Panc1 (cell line): Measurements from ENCODE around the gene FBXO31. TPM values are rescaled to one million over a fixed set of nuclear protein-coding genes. Genes with fewer than 3 reads are reported as not detected.
A peak's percentile ranks its signal among the peaks of the same experiment; 100 is the strongest.

Source experiments
- ATAC-seq: fragments of 200-7000 bp; cut with Tn5 transposase; 2 replicates; pipeline ENCODE4 v1.9.1; 2020; ENCODE audit warnings: mild to moderate bottlenecking, moderate library complexity
- Bru-seq: library from RNA; stranded (reverse); fragments of 400-500 nt; gene quantifications from one replicate; lab custom pipeline; 2021; lab: Mats Ljungman, UMichigan
- BruChase-seq, 2 experiments: library from RNA; stranded (reverse); fragments of 400-500 nt; gene quantifications; one replicate each; lab custom pipeline; 2021; lab: Mats Ljungman, UMichigan
- BruUV-seq: library from RNA; stranded (reverse); fragments of 400-500 nt; replicated peaks from 2 replicates; lab custom pipeline; 2021; lab: Mats Ljungman, UMichigan
- CTCF ChIA-PET: fragments of 300-600 bp; sonication (Branson Sonifier 250); formaldehyde crosslinking; loops from one replicate; lab custom pipeline; 2022; ENCODE audit warnings: antibody characterized with exemption; lab: Charles Lee
- POLR2A ChIA-PET: fragments of 300-600 bp; sonication (Branson Sonifier 250); formaldehyde crosslinking; loops from one replicate; lab custom pipeline; 2022; ENCODE audit warnings: antibody characterized with exemption; lab: Charles Lee
- DNase-seq: peaks from one replicate; pipeline ENCODE4 v3.0.0-alpha.2; 2010; ENCODE audit warnings: low read depth, low spot score
- H3K27ac ChIP-seq: 2 replicates; pipeline ENCODE4 v1.5.1; 2011; ENCODE audit warnings: mild to moderate bottlenecking, low read length, inconsistent platforms
- H3K27me3 ChIP-seq: fragments of 200-500 bp; sonication (Bioruptor generic); 2 replicates; pipeline ENCODE4 v1.6.0; 2014; ENCODE audit warnings: low read length, inconsistent platforms; ENCODE audit not compliant: control insufficient read depth, insufficient read depth
- H3K36me3 ChIP-seq: fragments of 200-500 bp; sonication (Bioruptor generic); 2 replicates; pipeline ENCODE4 v1.5.1; 2014; ENCODE audit warnings: inconsistent platforms, mild to moderate bottlenecking, low read length, moderate library complexity; ENCODE audit not compliant: control insufficient read depth, insufficient read depth
- H3K4me1 ChIP-seq: 2 replicates; pipeline ENCODE4 v1.5.1; 2011; ENCODE audit warnings: inconsistent platforms, mild to moderate bottlenecking, low read length, moderate library complexity; ENCODE audit not compliant: control insufficient read depth, insufficient read depth
- H3K4me3 ChIP-seq, 2 experiments: 2 replicates each; pipeline ENCODE4 v1.5.1; 2011 to 2012; ENCODE audit warnings: low read depth in 2 of 2, low read length in 2 of 2, mild to moderate bottlenecking in 2 of 2, inconsistent platforms in 1 of 2, moderate library complexity in 1 of 2
- H3K9me3 ChIP-seq: fragments of 200-500 bp; sonication (Bioruptor generic); 2 replicates; pipeline ENCODE4 v1.5.1; 2014; ENCODE audit warnings: low read depth, mild to moderate bottlenecking, inconsistent platforms, low read length, moderate library complexity; ENCODE audit not compliant: control insufficient read depth, insufficient read depth
- POLR2AphosphoS5 ChIP-seq: IDR thresholded peaks from 2 replicates; pipeline ENCODE4 v1.6.1; 2012; ENCODE audit warnings: mild to moderate bottlenecking, low read depth, low read length, moderate library complexity
- SIN3A ChIP-seq: IDR thresholded peaks from 2 replicates; pipeline ENCODE4 v1.6.1; 2012; ENCODE audit warnings: low read depth, mild to moderate bottlenecking, low read length, moderate library complexity, borderline replicate concordance; ENCODE audit not compliant: insufficient read depth
- TCF7L2 ChIP-seq: IDR thresholded peaks from 2 replicates; pipeline ENCODE4 v1.6.1; 2011; ENCODE audit warnings: mild to moderate bottlenecking, low read depth, low read length, inconsistent platforms
- in situ Hi-C: cut with HindIII; loops from 2 replicates; pipeline ENCODE4 v1.10.0; 2016; ENCODE audit warnings: low sequenced_read_pairs, low pct_unique_long_range_greater_than_20kb
- intact Hi-C: fragments of 100-400 bp; cut with micrococcal nuclease; formaldehyde crosslinking; loops from one replicate; pipeline ENCODE4 v1.10.0; 2022; ENCODE audit not compliant: unreplicated experiment
- long read RNA-seq: library from polyadenylated mRNA; unstranded; transcript quantifications from one replicate; pipeline ENCODE4 v2.0.0, GENCODE V29; 2021; ENCODE audit not compliant: unreplicated experiment
- polyA plus RNA-seq: library from polyadenylated mRNA; unstranded; fragments of >200 nt; gene quantifications from one replicate; pipeline ENCODE4 v1.2.1, GENCODE V29; 2012; ENCODE audit warnings: missing spikeins; ENCODE audit not compliant: insufficient read length
- total RNA-seq: library from RNA; stranded (reverse); gene quantifications from one replicate; pipeline ENCODE4 v1.2.1, GENCODE V29; 2021; ENCODE audit not compliant: unreplicated experiment
- TF ChIP-seq, protein P1 (sequence below), 2 experiments: IDR thresholded peaks; 2 replicates each; pipeline ENCODE4 v1.6.1; 2011 to 2012; ENCODE audit warnings: low read depth in 2 of 2, control low read depth in 1 of 2, low read length in 1 of 2, mild to moderate bottlenecking in 1 of 2, moderate library complexity in 1 of 2; ENCODE audit not compliant: insufficient read depth in 1 of 2
- TF ChIP-seq, protein P2 (sequence below): fragments of 450-650 bp; IDR thresholded peaks from 2 replicates; pipeline ENCODE4 v1.5.1; 2017; ENCODE audit warnings: mild to moderate bottlenecking

The FBXO31 gene
- 22.4 TPM for total RNA-seq
- polyA plus RNA-seq: 17.6 TPM
- Bru-seq, nascent RNA: percentile 57 among the genes with signal in this experiment
- BruChase-seq, experiment 1, labeled RNA remaining after a 2-hour chase: percentile 61 among the genes with signal in this experiment
- BruChase-seq, experiment 2, labeled RNA remaining after a 6-hour chase: percentile 63 among the genes with signal in this experiment
- long read RNA-seq, full-length matches to known transcripts: 8 of 23 reads
- long read RNA-seq, partial matches to known transcripts: 11 of 23 reads
- long read RNA-seq, other reads (novel, unspliced or antisense): 4 of 23 reads

DNA sequence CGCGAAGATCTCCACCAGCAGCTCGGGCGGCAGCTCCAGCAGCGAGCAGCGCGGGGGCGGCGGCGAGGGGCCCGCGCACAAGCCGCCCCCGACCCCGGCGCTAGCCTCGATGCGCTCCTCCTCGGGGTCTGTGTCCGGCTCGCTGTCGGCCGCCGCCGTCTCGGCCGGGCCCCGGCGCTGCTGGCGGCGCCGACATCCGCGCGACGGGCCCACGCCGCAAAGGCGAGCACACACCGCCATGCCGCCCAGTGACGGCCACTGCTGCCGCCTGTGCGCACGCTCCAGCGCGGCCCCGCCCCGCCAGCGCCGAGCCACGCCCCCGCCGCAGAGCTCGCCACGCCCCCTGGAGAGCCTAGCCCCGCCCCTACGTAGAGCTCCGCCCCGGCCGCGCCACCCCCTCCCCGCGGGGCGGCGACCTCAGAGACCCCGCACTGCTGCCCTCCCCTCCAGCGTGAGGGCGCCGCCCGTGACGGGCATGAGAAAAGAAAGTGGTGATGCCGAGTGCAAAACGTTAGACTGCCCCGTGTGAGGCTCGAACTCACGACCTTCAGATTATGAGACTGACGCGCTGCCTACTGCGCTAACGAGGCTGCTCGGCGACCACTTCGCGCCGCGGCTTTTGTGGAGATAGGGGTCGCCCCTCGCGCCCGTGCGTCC lies at the start of gene FBXO31:
Gene FBXO31, minus strand, starts transcription at position 272 of the 657 bp plus-strand sequence. Its CDS starts 32 bp downstream, at position 240.
- peak; percentile 84 for ATAC-seq
- BruUV-seq: no TSS peak
- in situ Hi-C loops: no loop called here

GRCh38 chr16:87432330-87432915 lies 48.8 kb upstream of the FBXO31 start:
- no peaks in the 10 kb centered on the region for H3K27me3 ChIP-seq
- intact Hi-C loops (no loop called here), in situ Hi-C loops (no loop called here)
- H3K9me3 ChIP-seq: no peaks in the 10 kb centered on the region
- no peak overlapping the region for H3K27ac ChIP-seq
- ATAC-seq (no peak), DNase-seq (no peak)
- POLR2A ChIA-PET: no interaction called here
- CTCF ChIA-PET: no interaction called here
- peaks cover 2% of the 10 kb centered on the region; the same call in 1 of the 2 replicates for H3K36me3 ChIP-seq
- TF ChIP-seq, protein P1, sequence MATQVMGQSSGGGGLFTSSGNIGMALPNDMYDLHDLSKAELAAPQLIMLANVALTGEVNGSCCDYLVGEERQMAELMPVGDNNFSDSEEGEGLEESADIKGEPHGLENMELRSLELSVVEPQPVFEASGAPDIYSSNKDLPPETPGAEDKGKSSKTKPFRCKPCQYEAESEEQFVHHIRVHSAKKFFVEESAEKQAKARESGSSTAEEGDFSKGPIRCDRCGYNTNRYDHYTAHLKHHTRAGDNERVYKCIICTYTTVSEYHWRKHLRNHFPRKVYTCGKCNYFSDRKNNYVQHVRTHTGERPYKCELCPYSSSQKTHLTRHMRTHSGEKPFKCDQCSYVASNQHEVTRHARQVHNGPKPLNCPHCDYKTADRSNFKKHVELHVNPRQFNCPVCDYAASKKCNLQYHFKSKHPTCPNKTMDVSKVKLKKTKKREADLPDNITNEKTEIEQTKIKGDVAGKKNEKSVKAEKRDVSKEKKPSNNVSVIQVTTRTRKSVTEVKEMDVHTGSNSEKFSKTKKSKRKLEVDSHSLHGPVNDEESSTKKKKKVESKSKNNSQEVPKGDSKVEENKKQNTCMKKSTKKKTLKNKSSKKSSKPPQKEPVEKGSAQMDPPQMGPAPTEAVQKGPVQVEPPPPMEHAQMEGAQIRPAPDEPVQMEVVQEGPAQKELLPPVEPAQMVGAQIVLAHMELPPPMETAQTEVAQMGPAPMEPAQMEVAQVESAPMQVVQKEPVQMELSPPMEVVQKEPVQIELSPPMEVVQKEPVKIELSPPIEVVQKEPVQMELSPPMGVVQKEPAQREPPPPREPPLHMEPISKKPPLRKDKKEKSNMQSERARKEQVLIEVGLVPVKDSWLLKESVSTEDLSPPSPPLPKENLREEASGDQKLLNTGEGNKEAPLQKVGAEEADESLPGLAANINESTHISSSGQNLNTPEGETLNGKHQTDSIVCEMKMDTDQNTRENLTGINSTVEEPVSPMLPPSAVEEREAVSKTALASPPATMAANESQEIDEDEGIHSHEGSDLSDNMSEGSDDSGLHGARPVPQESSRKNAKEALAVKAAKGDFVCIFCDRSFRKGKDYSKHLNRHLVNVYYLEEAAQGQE (IDR thresholded peaks at IDR 0.05; ENCODE audit: insufficient read depth in 1 of 2, low read depth in 2 of 2, low read length in 1 of 2): no peak
- TF ChIP-seq, protein P2, sequence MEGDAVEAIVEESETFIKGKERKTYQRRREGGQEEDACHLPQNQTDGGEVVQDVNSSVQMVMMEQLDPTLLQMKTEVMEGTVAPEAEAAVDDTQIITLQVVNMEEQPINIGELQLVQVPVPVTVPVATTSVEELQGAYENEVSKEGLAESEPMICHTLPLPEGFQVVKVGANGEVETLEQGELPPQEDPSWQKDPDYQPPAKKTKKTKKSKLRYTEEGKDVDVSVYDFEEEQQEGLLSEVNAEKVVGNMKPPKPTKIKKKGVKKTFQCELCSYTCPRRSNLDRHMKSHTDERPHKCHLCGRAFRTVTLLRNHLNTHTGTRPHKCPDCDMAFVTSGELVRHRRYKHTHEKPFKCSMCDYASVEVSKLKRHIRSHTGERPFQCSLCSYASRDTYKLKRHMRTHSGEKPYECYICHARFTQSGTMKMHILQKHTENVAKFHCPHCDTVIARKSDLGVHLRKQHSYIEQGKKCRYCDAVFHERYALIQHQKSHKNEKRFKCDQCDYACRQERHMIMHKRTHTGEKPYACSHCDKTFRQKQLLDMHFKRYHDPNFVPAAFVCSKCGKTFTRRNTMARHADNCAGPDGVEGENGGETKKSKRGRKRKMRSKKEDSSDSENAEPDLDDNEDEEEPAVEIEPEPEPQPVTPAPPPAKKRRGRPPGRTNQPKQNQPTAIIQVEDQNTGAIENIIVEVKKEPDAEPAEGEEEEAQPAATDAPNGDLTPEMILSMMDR: no peak
- TF ChIP-seq TCF7L2: no peak
- TF ChIP-seq SIN3A: no peak
- TF ChIP-seq POLR2AphosphoS5: no peak
- no peaks in the 10 kb centered on the region for H3K4me1 ChIP-seq
- BruUV-seq: no TSS peak
- H3K4me3 ChIP-seq: no peak overlapping the region

More for the DNA sequence above, at the start of gene FBXO31:
- no peak for TF ChIP-seq SIN3A
- TF ChIP-seq TCF7L2: peak; percentile 25; the same call in 1 of the 2 replicates
- TF ChIP-seq POLR2AphosphoS5: peak; percentile 53
- intact Hi-C loops: no loop called here
- peak; percentile 78 for DNase-seq
- peak within 1 kb of the TSS; percentile 60 to 70 for H3K4me3 ChIP-seq
- ChIA-PET CTCF (interaction anchor here (0.6 kb wide), 1 partner anchor 312 kb away, joined by 4 read pairs; no protein-coding TSS in a partner anchor), POLR2A (interaction anchor here (0.6 to 0.8 kb wide), 2 partner anchors 9 to 11 kb away, joined by 4 read pairs; no protein-coding TSS in a partner anchor)
- no peaks in the 10 kb centered on the region for H3K27me3 ChIP-seq
- H3K36me3 ChIP-seq: peaks cover 4% of the 10 kb centered on the region; the same call in 1 of the 2 replicates
- peak within 1 kb of the TSS; percentile 80 for H3K27ac ChIP-seq
- H3K9me3 ChIP-seq: no peaks in the 10 kb centered on the region
- peaks cover 20% of the 10 kb centered on the region for H3K4me1 ChIP-seq
